B cell (primary cell): ENCODE data around the gene MAN2A1. TPM values are rescaled to one million over a fixed set of nuclear protein-coding genes. Genes with fewer than 3 reads are reported as not detected.
"Not testable (repeated sequence)": the region's sequence is repeated elsewhere in the genome, so short reads cannot be mapped to it uniquely, and the experiment has no call there.

Experiments
- ATAC-seq: fragments of 200-7000 bp; cut with Tn5 transposase; one replicate; pipeline ENCODE4 v1.10.0; 2021; ENCODE audit warnings: low read depth, mild to moderate bottlenecking, moderate number of reproducible peaks, moderate library complexity
- CTCF ChIA-PET: fragments of 350-600 bp; sonication (Branson Sonifier 250); formaldehyde crosslinking; loops from one replicate; lab custom pipeline; 2021; ENCODE audit warnings: antibody characterized with exemption, inconsistent platforms; lab: Charles Lee
- POLR2A ChIA-PET: fragments of 350-600 bp; sonication (Branson Sonifier 250); formaldehyde crosslinking; loops from one replicate; lab custom pipeline; 2021; ENCODE audit warnings: antibody characterized with exemption; lab: Charles Lee
- DNase-seq: peaks from one replicate; pipeline ENCODE4 v3.0.0; 2013
- H2AFZ ChIP-seq: 2 replicates; pipeline ENCODE4 v1.6.1; 2012; ENCODE audit warnings: mild to moderate bottlenecking, low read depth, low read length; ENCODE audit not compliant: insufficient read depth, poor library complexity, severe bottlenecking
- H3K27ac ChIP-seq, 2 donors: 1 replicate in 1 of 2; 2 replicates in 1 of 2; pipeline ENCODE4 v1.5.1; 2012 to 2013; ENCODE audit warnings: low read length in 2 of 2, mild to moderate bottlenecking in 2 of 2, moderate library complexity in 1 of 2
- H3K27me3 ChIP-seq, 4 experiments: fragments of 200-600 bp in 1 of 4; sonication (generic) in 1 of 4; replicated peaks in 1 of 4; 1 replicate in 2 of 4; 2 replicates in 2 of 4; pipeline versions ENCODE4 v1.6.1 to v1.7.0; 2013 to 2016; ENCODE audit warnings: low read length in 3 of 4, mild to moderate bottlenecking in 2 of 4, mixed read lengths in 1 of 4, moderate library complexity in 1 of 4; ENCODE audit not compliant: insufficient read depth in 4 of 4, control insufficient read depth in 3 of 4; ENCODE audit errors: control extremely low read depth in 1 of 4
- H3K36me3 ChIP-seq, 2 experiments: replicated peaks in 1 of 2; 1 replicate in 1 of 2; 2 replicates in 1 of 2; pipeline versions ENCODE4 v1.6.1 to v1.7.1; 2013; ENCODE audit warnings: low read length in 1 of 2; ENCODE audit not compliant: insufficient read depth in 2 of 2, control insufficient read depth in 1 of 2; ENCODE audit errors: control extremely low read depth in 1 of 2, extremely low read depth in 1 of 2
- H3K4me1 ChIP-seq, 2 donors: fragments of 200-600 bp in 1 of 2; sonication (generic) in 1 of 2; 1 replicate in 1 of 2; 2 replicates in 1 of 2; pipeline versions ENCODE4 v1.5.1 to v1.6.1; 2013 to 2017; ENCODE audit warnings: low read length in 2 of 2; ENCODE audit not compliant: control insufficient read depth in 2 of 2, insufficient read depth in 2 of 2
- H3K4me2 ChIP-seq: replicated peaks from 2 replicates; pipeline ENCODE3; 2012; ENCODE audit warnings: mild to moderate bottlenecking, low read depth, low read length; ENCODE audit not compliant: poor library complexity, severe bottlenecking
- H3K4me3 ChIP-seq, 5 experiments: fragments of 200-600 bp in 1 of 5; sonication (generic) in 1 of 5; 1 replicate in 3 of 5; 2 replicates in 2 of 5; pipeline versions ENCODE4 v1.5.1 to v1.7.0; 2011 to 2016; ENCODE audit warnings: low read length in 4 of 5, mild to moderate bottlenecking in 4 of 5, low read depth in 2 of 5, control low read depth in 1 of 5, moderate library complexity in 1 of 5; ENCODE audit not compliant: insufficient read depth in 1 of 5; ENCODE audit errors: control extremely low read depth in 1 of 5, extremely low read depth in 1 of 5
- H3K79me2 ChIP-seq: fragments of 200-600 bp; sonication (generic); one replicate; pipeline ENCODE4 v1.6.0; 2016; ENCODE audit warnings: low read length; ENCODE audit not compliant: control insufficient read depth, insufficient read depth
- H3K9ac ChIP-seq: fragments of 200-600 bp; sonication (generic); 2 replicates; pipeline ENCODE4 v1.6.1; 2017; ENCODE audit warnings: mild to moderate bottlenecking, low read length, moderate library complexity
- H3K9me3 ChIP-seq, 3 donors: one replicate each; pipeline versions ENCODE4 v1.6.1 to v1.7.1; 2013; ENCODE audit warnings: low read length in 2 of 3; ENCODE audit not compliant: control insufficient read depth in 2 of 3, insufficient read depth in 1 of 3; ENCODE audit errors: control extremely low read depth in 1 of 3
- H4K20me1 ChIP-seq: 2 replicates; pipeline ENCODE4 v1.6.0; 2012; ENCODE audit warnings: mild to moderate bottlenecking, low read length; ENCODE audit not compliant: insufficient read depth, control insufficient read depth, poor library complexity, severe bottlenecking
- H3K27ac Mint-ChIP-seq: one replicate; pipeline ENCODE4 v1.8.0; 2021; ENCODE audit warnings: mixed read lengths
- H3K27me3 Mint-ChIP-seq: one replicate; pipeline ENCODE4 v1.8.0; 2021; ENCODE audit warnings: mixed read lengths
- H3K4me1 Mint-ChIP-seq: one replicate; pipeline ENCODE4 v1.8.0; 2021; ENCODE audit warnings: mixed read lengths
- H3K4me3 Mint-ChIP-seq: one replicate; pipeline ENCODE4 v1.8.0; 2021; ENCODE audit warnings: mixed read lengths
- H3K9me3 Mint-ChIP-seq: one replicate; pipeline ENCODE4 v1.8.0; 2022; ENCODE audit warnings: mixed read lengths; ENCODE audit not compliant: insufficient read depth
- CTCF ChIP-seq: fragments of 200-600 bp; IDR thresholded peaks from one replicate; pipeline ENCODE4 v1.8.0; 2022; ENCODE audit warnings: antibody characterized with exemption, mild to moderate bottlenecking
- EZH2 ChIP-seq: IDR thresholded peaks from 2 replicates; pipeline ENCODE4 v1.6.1; 2012; ENCODE audit warnings: borderline replicate concordance, low read depth, mild to moderate bottlenecking, moderate library complexity, low read length; ENCODE audit not compliant: insufficient read depth, poor library complexity, severe bottlenecking
- WGBS: methylation state at CpG from one replicate; pipeline ENCODE4 v1.1.5; 2013; ENCODE audit warnings: missing lambda C conversion rate; ENCODE audit not compliant: insufficient coverage; 5-methylcytosine and 5-hydroxymethylcytosine counted together
- intact Hi-C: fragments of 100-400 bp; cut with micrococcal nuclease; formaldehyde crosslinking; loops from one replicate; pipeline ENCODE4 v1.10.0; 2022
- polyA plus RNA-seq: library from polyadenylated mRNA; depleted of rRNA; stranded (reverse); fragments of >200 nt; gene quantifications from 2 replicates; pipeline ENCODE4 v1.2.3, GENCODE V29; 2012
- total RNA-seq, 2 donors: library from RNA; stranded (reverse); fragments of 120-200 nt in 1 of 2; gene quantifications; 1 replicate in 1 of 2; 2 replicates in 1 of 2; pipeline versions ENCODE4 v1.2.3 to v1.2.4, GENCODE V29; 2013 to 2022

The MAN2A1 gene
- total and polyA plus RNA-seq, 2 donors (not counting 1 experiment from before 2014, with no cell fraction given) = 12.7 to 55.0 TPM

DNA sequence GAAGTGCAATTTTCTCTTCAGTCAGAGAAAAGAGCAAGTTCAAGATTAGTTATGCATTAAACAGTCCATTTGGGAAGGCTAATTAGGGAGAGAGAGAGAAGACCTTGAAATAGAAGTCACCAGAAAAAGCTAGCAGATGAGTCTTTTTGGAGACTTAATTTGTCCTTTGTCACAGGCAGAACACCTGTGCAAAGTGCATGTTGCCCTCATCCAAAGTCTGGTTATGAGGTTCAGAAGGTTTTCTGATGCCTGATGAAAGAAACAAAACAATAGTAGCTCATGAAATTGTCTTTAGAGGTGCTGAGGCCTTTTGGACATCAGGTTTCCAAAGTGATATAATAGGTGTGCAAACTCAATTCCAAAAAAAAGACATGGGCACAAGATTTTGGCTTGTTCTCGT is 199.3 kb downstream of the MAN2A1 start:
- TF ChIP-seq EZH2 = no peak
- no peak for TF ChIP-seq CTCF
- no CpG with 5 or more reads among the region's 1 CpG for WGBS
- ChIA-PET POLR2A (no interaction called here), CTCF (no interaction called here)
- Histone ChIP-seq H3K4me3 (no peak overlapping the region), H3K4me2 (no peak overlapping the region), H3K9ac (no peak overlapping the region), H2AFZ (no peak overlapping the region), H4K20me1 (no peaks in the 10 kb centered on the region), H3K4me1 (no peaks in the 10 kb centered on the region), H3K9me3 (no peaks in the 10 kb centered on the region), H3K27me3 (no peaks in the 10 kb centered on the region), H3K36me3 (no peaks in the 10 kb centered on the region), H3K27ac (no peak overlapping the region), H3K79me2 (no peaks in the 10 kb centered on the region)
- Mint-ChIP-seq H3K4me3 (no peak overlapping the region), H3K27ac (no peak overlapping the region), H3K9me3 (peaks cover 3% of the 10 kb centered on the region), H3K27me3 (peaks cover 3% of the 10 kb centered on the region), H3K4me1 (no peaks in the 10 kb centered on the region)
- DNase-seq (no peak), ATAC-seq (no peak)
- intact Hi-C loops = no loop called here

DNA sequence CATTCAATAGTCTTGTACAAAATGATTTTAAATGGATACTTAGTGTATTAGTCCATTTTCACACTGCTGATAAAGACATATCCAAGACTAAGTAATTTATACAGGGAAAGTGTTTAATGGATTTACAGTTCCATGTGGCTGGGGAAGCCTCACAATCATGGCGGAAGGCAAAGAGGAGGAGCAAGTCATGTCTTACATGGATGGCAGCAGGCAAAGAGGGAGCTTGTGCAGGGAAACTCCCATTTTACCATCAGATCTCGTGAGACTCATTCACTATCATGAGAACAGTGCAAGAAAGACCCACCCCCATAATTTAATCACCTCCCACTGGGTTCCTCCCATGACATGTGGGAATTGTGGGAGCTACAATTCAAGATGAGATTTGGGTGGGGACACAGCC is 203.5 kb downstream of the MAN2A1 start:
- ATAC-seq, H3K4me3 ChIP-seq, intact Hi-C loops, H3K9me3 Mint-ChIP-seq, H3K27ac ChIP-seq, H3K9me3 ChIP-seq, H3K4me1 Mint-ChIP-seq, H3K4me1 ChIP-seq, H3K79me2 ChIP-seq, H3K9ac ChIP-seq, DNase-seq, H3K27ac Mint-ChIP-seq, H4K20me1 ChIP-seq, H3K4me2 ChIP-seq, H2AFZ ChIP-seq, H3K36me3 ChIP-seq, H3K4me3 Mint-ChIP-seq, H3K27me3 ChIP-seq, H3K27me3 Mint-ChIP-seq, CTCF ChIA-PET, POLR2A ChIA-PET: not testable (repeated sequence)
- WGBS = no CpG with 5 or more reads among the region's 2 CpGs
